Pons (tissue), 1 donor: ENCODE data around the gene KLHL30.
"Not testable (repeated sequence)": the region's sequence is repeated elsewhere in the genome, so short reads cannot be mapped to it uniquely, and the experiment has no call there.

Experiments
- DNase-seq: peaks from one replicate; pipeline ENCODE4 v3.0.0-alpha.2; 2016; ENCODE audit warnings: low spot score

KLHL30 gene

GRCh38 chr2:238101891-238102841 lies 36.3 kb upstream of the KLHL30 start:
- no peak for DNase-seq

DNA sequence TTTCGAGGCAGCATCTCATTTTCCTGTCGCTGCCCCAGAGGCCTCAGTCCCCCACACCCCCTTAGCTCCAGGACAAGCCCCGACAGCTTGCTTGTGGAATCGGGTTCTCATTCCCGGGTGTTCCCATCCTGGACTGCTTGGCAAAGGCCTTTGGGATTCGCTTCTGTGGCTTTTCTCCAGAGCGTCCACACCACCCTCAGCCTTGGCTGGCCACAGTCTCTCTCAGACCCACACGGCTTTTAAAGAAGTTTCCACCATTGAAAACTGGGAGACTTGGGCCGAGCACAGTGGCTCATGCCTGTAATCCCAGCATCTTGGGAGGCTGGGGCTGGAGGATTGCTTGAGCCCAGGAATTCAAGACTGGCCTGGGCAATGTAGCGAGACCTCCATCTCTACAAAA lies 35.6 kb upstream of the KLHL30 start:
- DNase-seq = no peak

- DNase-seq = no peak
Measured at GRCh38 chr2:238103465-238104225, 34.8 kb upstream of the KLHL30 start.

GRCh38 chr2:238104226-238104690 lies 34.2 kb upstream of the KLHL30 start:
- no peak for DNase-seq

GRCh38 chr2:238104691-238105371 lies 33.6 kb upstream of the KLHL30 start:
- no peak for DNase-seq

- DNase-seq = no peak
Measured at GRCh38 chr2:238105506-238106338, 32.7 kb upstream of the KLHL30 start.

- DNase-seq = no peak
Measured at GRCh38 chr2:238106339-238106697, 32.1 kb upstream of the KLHL30 start.

GRCh38 chr2:238106698-238107524 lies 31.6 kb upstream of the KLHL30 start:
- no peak for DNase-seq

GRCh38 chr2:238107525-238108422 lies 30.7 kb upstream of the KLHL30 start:
- DNase-seq = no peak

- DNase-seq = no peak
Measured at GRCh38 chr2:238108423-238109183, 29.9 kb upstream of the KLHL30 start.

DNA sequence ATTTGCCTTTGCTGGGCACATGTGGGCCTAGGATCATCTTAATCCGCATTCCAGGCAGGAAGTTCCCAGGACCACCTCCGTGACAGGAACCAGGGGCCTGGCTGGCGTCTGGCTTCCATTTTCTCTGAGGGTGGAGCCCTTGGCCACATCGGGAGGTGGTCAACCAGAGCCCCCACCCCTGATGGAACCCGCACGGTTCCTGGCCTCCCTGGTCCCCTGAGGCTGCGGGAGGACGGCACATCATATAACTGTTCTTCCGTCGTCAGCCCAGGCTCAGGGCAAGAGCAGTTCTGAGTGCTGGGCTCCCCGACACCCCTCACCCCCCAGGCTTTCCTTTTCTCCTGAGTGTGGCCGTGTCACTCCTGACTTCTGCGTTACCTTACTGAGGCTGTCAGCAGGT lies 24.9 kb upstream of the KLHL30 start:
- no peak for DNase-seq

GRCh38 chr2:238114331-238114841 lies 24.1 kb upstream of the KLHL30 start:
- DNase-seq = no peak

DNA sequence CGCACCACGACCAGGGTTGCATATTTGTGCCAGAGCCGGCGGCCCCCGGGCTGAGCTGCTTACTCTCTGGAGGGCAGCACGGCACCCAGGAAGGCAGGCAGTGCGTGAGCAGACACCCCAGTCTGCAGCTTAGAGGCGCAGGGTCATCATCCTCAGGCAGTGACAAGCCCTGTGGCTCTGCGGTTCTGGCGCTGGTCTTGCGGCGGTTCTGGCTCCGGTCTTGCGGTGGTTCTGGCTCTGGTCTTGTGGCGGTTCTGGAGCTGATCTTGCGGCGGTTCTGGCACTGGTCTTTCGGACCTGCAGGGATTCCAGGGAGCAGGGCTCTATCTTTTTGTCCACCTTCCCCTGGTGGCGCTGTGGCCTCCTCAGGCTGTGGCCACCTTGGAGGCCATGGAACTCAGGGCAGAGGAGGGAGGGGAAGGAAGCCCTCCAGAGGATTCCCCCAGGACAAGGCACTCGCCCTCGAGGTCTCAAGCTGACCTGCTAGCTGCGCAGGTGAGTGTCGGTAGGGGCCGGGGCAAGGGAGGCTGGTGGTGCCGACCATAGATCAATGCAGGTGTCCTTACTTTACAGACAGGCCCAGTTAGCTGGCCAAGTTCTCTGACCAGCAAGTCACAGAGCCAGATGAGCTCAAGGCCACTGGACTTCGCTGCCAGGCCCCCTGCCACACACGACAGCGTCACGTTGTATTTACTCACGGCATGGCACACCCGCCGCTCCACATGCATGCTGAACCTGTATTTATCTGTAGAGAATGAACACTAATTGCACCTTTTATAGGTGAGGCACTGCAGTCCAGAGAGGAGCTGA lies 23.4 kb upstream of the KLHL30 start:
- no peak for DNase-seq

- not testable (repeated sequence) for DNase-seq
Measured at GRCh38 chr2:238115709-238116108, 22.8 kb upstream of the KLHL30 start.

- no peak for DNase-seq
Measured at GRCh38 chr2:238116298-238117198, 21.9 kb upstream of the KLHL30 start.
